ENCODE results near the gene HOXB2.

HOXB2 gene

GRCh38 chr17:48494335-48494734, 50.6 kb downstream of the HOXB2 start:
- Histone ChIP-seq H3K9me3 (ENCODE audit: insufficient read depth, low read depth, low read length) (no peaks in the 10 kb centered on the region), H4K20me1 (ENCODE audit: insufficient read depth, low read length, poor library complexity, severe bottlenecking) (no peaks in the 10 kb centered on the region), H3K9me2 (replicated peaks; ENCODE audit: low read depth, low read length) (no peaks in the 10 kb centered on the region), H3K79me2 (ENCODE audit: insufficient read depth, low read length) (no peaks in the 10 kb centered on the region), H3K4me2 (ENCODE audit: low read depth, low read length, poor library complexity, severe bottlenecking) (no peak overlapping the region), H3K4me3 (ENCODE audit: low read length, poor library complexity, severe bottlenecking) (no peak overlapping the region), H2AFZ (ENCODE audit: low read length) (no peak overlapping the region), H3F3A (ENCODE audit: low read depth) (peaks cover 5% of the 10 kb centered on the region; the same call in 1 of the 2 replicates), H3K4me1 (ENCODE audit: insufficient read depth, low read length, poor library complexity, severe bottlenecking) (peaks cover 30% of the 10 kb centered on the region), H3K27me3 (ENCODE audit: insufficient read depth, low read length, poor library complexity, severe bottlenecking) (no peaks in the 10 kb centered on the region), H3K36me3 (ENCODE audit: insufficient read depth, low read length) (no peaks in the 10 kb centered on the region), H3K9ac (ENCODE audit: low read depth, low read length, poor library complexity, severe bottlenecking) (no peak overlapping the region)
- TF ChIP-seq CTCF (conservative IDR thresholded peaks at IDR 0.05; ENCODE audit: low read length) (no peak), EZH2phosphoT487 (IDR thresholded peaks at IDR 0.05; ENCODE audit: borderline replicate concordance) (no peak)
